T-helper 1 cell treated with Interleukin-12 subunit alpha and Interleukin-12 subunit beta and Interleukin-4 antibody, amounts not matched to agents 30 μg/mL and 1 μg/mL, for 36 hours (primary cell): ENCODE results near the gene AGPAT2.
"Not testable (repeated sequence)": the region's sequence is repeated elsewhere in the genome, so short reads cannot be mapped to it uniquely, and the experiment has no call there.

ENCODE experiments used
- H3K27ac Mint-ChIP-seq: one replicate; pipeline ENCODE4 v1.8.0; 2021; ENCODE audit warnings: mild to moderate bottlenecking, mixed read lengths
- H3K27me3 Mint-ChIP-seq: one replicate; pipeline ENCODE4 v1.8.0; 2021; ENCODE audit warnings: low read depth, mixed read lengths
- H3K36me3 Mint-ChIP-seq: one replicate; pipeline ENCODE4 v1.8.0; 2021; ENCODE audit warnings: low read depth, mixed read lengths
- H3K4me1 Mint-ChIP-seq: one replicate; pipeline ENCODE4 v1.8.0; 2021; ENCODE audit warnings: low read depth, mixed read lengths
- H3K4me3 Mint-ChIP-seq: one replicate; pipeline ENCODE4 v1.8.0; 2021; ENCODE audit warnings: mild to moderate bottlenecking, moderate library complexity, mixed read lengths
- H3K9me3 Mint-ChIP-seq: one replicate; pipeline ENCODE4 v1.8.0; 2021; ENCODE audit warnings: mixed read lengths

Gene AGPAT2

DNA sequence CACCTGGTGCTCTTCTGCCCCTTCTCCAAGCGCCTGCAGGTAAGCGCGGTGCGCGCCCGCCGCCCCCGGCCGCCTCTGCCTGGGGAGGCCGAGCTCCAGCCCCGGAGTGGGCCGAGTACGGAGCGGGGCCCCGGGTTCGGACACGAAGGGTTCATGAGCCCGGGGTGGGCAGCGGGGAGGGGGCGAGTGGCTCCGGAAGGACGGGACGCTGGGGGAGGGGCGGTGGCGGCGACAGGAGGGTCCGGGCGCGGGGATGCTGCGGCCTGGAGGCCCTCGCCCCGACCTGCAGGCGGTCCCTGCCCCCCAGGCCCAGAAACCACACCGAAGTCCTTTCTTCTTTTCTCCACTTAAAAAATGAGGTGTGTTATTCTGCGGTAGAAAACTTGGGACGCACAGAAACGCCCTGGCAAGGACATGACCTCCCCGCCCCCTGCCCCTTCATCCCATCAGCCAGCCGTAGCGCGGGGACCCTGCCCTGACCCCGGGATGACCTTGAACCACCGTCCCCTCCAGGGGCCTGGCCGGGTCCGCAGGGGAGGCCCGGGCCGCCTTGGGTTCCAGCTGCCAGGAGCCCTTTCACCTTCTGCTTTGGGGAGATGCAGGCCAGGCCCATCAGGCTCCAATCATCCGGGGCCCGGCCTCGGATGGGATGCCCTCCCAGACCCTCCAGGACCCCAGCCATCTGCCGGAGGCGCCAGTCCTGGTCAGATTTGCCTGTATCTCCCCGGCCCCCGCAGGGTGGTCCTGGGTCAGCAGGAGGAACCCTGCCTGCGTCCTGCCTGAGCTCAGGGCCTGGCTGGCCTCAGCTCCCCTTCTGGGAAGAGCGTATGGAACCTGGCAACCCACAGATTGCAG lies 25.7 kb upstream of the AGPAT2 start:
- no peak overlapping the region for H3K4me3 Mint-ChIP-seq

DNA sequence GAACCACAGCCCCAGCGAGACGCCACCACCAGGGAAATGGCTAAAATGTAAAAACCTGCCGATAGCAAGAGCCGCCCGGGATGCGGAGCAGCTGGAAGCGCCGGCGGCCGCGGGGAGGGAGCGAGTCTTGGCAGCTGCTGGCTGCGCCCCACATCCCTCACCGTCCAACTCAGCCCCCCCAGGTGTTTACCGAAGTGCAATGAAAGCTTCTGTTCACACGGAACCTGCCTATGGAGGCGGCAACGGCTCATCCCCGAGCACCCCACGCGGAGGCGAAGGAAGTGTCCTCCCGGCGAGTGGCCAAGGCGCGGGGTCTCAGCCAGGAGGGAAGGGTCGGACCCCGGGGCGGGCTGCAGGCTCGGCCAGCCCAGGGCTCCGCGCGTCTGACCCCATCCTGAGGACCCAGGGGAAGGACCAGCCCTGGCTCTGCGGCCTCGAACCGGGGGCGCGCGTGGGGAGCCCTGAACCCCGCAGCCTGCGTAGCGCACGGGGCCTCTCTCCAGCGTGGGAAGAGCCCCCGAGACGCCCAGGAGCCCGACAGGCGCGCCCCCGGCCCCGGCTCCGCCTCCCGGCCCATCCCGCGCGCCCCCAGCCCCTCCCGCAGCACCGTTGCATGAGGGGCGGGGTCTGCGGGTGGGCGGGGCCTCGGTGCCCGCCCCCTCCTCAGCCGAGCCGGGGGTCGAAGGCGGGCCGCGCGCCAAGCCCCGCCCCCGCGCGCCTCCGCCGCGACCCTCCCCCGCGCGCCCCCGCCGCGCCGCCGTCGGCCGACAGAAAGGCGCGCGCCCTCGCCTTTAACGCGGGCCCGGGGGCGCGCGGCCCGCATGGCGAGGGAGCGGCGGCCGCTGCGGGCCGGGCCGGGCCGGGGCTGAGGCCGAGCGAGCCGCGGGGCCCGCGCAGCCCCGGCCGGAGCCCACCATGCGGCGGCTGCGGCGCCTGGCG lies 24.8 kb upstream of the AGPAT2 start, which contains the start of gene DIPK1B:
Gene DIPK1B, plus strand, starts transcription at position 822 of the 939 bp plus-strand sequence. Its CDS starts 94 bp downstream, at position 916.
- Mint-ChIP-seq H3K36me3 (no peaks in the 10 kb centered on the region), H3K27ac (no peak within 1 kb of the TSS), H3K27me3 (peaks cover 40% of the 10 kb centered on the region), H3K4me3 (peak within 1 kb of the TSS; percentile 42), H3K9me3 (no peaks in the 10 kb centered on the region), H3K4me1 (peaks cover 6% of the 10 kb centered on the region)

More for the DNA sequence above, 25.7 kb upstream of the AGPAT2 start:
- Mint-ChIP-seq H3K27ac (no peak overlapping the region), H3K36me3 (no peaks in the 10 kb centered on the region), H3K27me3 (peaks cover 39% of the 10 kb centered on the region), H3K4me1 (peaks cover 6% of the 10 kb centered on the region), H3K9me3 (no peaks in the 10 kb centered on the region)

DNA sequence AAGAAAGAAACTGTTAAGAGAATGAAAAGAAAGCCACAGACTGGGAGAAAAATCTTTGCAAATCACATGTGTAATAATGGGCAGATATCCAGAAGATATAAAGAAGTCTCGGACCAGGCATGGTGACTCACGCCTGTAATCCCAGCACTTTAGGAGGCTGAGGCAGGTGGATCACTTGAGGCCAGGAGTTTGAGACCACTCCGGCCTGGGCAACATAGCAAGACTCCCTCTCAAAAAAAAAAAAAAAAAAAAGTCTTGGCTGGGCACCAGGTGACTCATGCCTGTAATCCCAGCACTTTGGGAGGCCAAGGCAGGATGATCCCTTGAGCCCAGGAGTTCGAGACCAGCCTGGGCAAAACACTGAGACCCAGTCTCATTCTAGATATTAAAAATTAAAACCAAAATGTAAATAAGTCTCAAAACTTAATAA lies 24.0 kb upstream of the AGPAT2 start:
- H3K36me3 Mint-ChIP-seq, H3K9me3 Mint-ChIP-seq, H3K27ac Mint-ChIP-seq, H3K4me1 Mint-ChIP-seq: not testable (repeated sequence)
- Mint-ChIP-seq H3K4me3 (peak overlapping the region; percentile 42), H3K27me3 (peaks cover 40% of the 10 kb centered on the region)

DNA sequence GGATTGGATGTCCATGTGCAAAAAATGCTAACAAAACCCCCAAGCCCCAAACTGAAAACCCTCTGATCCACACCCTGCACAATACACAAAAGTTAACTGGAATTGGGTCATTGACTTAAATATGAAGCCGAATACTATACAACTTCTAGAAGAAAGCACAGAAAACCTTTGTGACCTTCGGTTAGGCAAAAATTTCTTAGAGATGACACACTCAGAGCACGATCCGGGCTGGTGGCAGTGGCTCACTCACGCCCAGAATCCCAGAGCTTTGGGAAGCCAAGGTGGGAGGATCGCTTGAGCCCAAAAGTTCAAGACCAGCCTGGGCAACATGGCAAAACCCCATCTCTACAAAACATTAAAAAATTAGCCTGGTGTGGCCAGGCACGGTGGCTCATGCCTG lies 23.3 kb upstream of the AGPAT2 start:
- Mint-ChIP-seq H3K4me1 (peaks cover 6% of the 10 kb centered on the region), H3K9me3 (no peaks in the 10 kb centered on the region), H3K4me3 (no peak overlapping the region), H3K27me3 (peaks cover 41% of the 10 kb centered on the region), H3K27ac (no peak overlapping the region), H3K36me3 (no peaks in the 10 kb centered on the region)

DNA sequence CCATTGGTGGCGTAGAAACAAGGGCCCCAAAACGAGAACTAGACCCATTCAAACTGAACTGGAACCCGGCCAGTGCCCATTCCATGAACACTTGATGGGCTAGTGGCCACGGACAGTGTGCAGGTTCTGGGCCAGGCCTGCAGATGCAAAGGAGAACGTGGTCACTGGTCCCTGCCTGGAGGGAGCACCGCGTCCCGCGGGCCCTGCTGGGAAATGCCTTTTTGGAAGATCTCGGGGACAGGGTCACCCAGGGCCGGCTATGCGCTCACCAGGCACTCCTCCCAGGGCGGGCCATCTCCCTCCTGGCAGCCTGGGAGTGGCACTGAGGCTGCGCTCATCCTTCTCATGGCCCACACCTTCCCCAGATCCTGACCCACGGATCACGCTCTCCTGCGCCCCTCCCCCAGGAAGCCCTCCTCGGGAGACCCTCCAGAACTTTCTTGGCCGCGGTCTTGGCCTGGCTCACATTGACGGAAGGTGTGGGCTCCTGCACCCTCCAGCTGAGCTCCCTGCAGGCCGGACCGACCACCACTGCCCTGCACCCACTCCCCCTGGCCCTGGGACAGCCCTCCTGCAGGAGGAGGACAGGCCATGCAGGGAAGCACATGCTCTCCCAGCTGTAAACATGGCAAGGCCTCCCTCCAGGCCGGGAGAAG lies 22.3 kb upstream of the AGPAT2 start:
- Mint-ChIP-seq H3K27me3 (peaks cover 46% of the 10 kb centered on the region), H3K36me3 (no peaks in the 10 kb centered on the region), H3K9me3 (no peaks in the 10 kb centered on the region), H3K27ac (no peak overlapping the region), H3K4me3 (no peak overlapping the region), H3K4me1 (peaks cover 6% of the 10 kb centered on the region)

DNA sequence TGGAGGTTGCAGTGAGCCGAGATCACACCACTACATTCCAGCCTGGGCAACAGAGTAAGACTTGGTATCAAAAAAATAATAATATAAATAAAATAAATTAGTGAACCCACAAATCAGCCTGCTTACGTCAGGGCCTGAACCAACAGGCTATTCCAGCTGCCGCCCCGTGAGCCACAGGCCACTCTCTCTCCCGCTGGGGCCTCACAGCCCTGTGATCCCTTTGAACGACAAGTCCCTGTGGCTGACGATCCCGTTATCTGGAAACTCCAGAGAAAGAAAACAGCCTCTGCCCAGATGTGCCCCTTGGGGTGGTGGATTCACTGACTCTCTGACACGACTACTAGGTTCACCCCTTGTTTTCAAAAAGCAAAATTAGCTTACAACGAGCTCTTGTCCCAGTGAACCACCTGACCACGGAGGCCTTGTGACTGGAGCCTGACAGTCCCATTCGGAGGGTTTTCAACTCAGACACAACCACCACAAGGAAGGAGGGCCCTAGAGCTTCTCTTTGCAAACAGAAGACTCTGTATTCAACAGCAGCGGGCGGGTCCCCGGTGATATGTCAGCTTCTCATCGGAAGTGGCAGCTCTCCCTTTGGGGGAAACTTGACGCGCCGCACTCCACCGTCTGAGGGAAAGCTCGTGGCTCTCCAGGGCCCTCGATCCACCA lies 20.7 kb upstream of the AGPAT2 start:
- H3K36me3 Mint-ChIP-seq, result no peaks in the 10 kb centered on the region
- no peak overlapping the region for H3K4me3 Mint-ChIP-seq
- H3K4me1 Mint-ChIP-seq, result peaks cover 6% of the 10 kb centered on the region
- H3K27ac Mint-ChIP-seq, result no peak overlapping the region
- no peaks in the 10 kb centered on the region for H3K9me3 Mint-ChIP-seq
- peaks cover 34% of the 10 kb centered on the region for H3K27me3 Mint-ChIP-seq

DNA sequence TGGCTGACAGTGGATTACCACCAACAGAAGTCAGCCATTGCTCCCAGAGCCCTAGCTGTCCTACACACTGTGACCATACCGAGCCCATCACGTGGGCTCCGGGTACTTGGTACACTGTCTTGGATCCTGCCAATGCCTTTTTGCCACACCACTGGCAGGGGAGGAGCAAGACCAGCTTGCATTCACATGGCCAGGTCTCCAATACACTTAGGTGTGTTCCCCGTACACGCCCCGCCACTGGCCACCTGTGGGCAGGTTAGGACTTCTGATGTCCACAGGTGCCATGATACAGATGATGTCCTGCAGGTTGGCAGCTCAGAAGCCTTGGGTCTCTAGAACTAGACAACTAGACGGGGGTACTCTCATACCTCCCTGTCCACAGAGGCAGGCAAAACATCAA lies 19.8 kb upstream of the AGPAT2 start:
- H3K4me3 Mint-ChIP-seq, result no peak overlapping the region
- no peaks in the 10 kb centered on the region for H3K9me3 Mint-ChIP-seq
- no peaks in the 10 kb centered on the region for H3K36me3 Mint-ChIP-seq
- H3K4me1 Mint-ChIP-seq, result peaks cover 6% of the 10 kb centered on the region
- H3K27me3 Mint-ChIP-seq, result peaks cover 38% of the 10 kb centered on the region
- H3K27ac Mint-ChIP-seq, result no peak overlapping the region

DNA sequence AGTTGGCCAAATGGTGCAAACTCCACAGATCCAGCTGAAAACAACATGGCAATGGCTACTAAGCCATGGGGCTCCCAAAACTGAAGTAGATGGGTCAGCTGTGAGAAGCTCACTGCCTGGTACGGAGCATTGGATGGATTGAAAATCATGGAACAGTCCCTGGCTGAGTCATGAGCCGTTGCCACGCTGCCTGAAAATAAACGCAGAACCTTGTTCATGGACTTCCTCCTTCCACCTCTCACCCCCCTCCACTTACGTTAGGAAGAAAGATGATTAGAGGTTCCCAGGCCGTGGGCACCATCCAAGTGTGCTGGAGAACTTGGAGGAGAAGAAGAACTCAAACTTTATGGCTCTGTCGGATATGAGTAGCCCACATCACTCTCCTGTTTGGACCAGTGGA lies 18.3 kb upstream of the AGPAT2 start:
- no peak overlapping the region for H3K4me3 Mint-ChIP-seq
- H3K9me3 Mint-ChIP-seq, result no peaks in the 10 kb centered on the region
- peaks cover 9% of the 10 kb centered on the region for H3K4me1 Mint-ChIP-seq
- peaks cover 25% of the 10 kb centered on the region for H3K27me3 Mint-ChIP-seq
- no peaks in the 10 kb centered on the region for H3K36me3 Mint-ChIP-seq
- H3K27ac Mint-ChIP-seq, result no peak overlapping the region

DNA sequence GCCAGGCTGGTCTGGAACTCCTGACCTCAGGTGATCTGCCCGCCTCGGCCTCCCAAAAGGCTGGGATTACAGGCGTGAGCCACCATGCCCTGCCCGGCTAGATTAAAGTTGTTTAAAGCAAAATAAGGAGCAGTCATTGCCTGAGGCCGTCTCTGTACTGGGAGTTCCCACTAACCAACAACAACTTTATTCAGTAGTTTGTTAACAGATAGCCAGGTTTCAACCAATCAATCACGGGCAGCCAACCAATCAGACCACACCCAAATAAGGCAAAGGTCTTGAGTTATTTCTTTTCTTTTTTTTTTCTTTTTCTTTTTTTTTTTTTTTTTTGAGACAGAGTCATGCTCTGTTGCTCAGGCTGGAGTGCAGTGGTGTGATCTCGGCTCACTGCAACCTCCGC lies 17.5 kb upstream of the AGPAT2 start:
- H3K27ac Mint-ChIP-seq, result not testable (repeated sequence)

DNA sequence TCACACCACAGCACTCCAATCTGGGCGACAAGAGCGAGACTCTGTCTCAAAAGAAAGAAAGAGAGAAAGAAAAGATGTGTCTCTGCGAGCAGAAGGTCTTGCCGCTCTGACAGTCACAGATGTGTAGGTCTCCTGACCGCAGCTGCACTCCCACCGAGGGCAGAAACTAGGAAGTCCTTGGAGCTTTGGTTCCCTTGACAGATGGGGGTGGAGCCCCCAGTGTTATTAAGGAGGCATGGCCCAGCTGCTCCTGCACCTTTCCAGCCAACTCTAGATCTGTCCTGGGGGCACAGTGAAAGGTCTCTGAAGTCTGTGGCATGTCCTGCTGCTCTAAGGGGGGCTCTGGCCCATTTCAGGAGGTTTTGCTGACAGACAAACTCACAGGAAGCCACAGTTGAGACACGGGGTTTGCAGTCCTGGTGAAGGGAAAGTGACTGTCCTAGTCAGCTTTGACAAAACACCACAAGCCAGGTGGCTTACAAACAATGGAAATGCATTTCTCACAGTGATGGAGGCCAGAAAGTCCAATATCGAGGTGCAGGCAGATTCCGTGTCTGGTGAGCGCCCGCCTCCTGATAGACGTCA lies 16.1 kb upstream of the AGPAT2 start:
- H3K4me1 Mint-ChIP-seq, result peaks cover 15% of the 10 kb centered on the region

More for the DNA sequence above, 17.5 kb upstream of the AGPAT2 start:
- not testable (repeated sequence) for H3K9me3 Mint-ChIP-seq, H3K36me3 Mint-ChIP-seq, H3K4me3 Mint-ChIP-seq
- Mint-ChIP-seq H3K27me3 (peaks cover 22% of the 10 kb centered on the region), H3K4me1 (peaks cover 13% of the 10 kb centered on the region)

DNA sequence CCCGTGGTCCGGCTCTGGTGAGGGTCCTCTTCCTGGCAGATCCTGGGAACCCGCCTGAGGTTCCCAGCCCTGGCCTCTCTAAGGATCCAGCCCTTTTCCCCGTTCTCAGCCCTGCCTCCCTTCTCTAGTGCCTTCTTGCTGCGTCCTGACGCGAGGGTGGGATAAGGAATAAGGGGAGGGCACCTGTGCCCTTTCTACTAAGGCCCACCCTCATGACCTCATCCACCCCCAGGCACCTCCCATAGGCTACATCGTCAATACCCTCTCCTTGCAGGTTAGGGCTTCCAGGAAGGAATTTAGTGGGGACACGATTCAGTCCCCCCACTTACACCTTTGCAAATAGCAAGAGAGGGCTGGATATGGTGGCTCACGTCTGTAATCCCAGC lies 14.4 kb upstream of the AGPAT2 start:
- H3K27ac Mint-ChIP-seq, result peak overlapping the region; percentile 91
- peaks cover 21% of the 10 kb centered on the region for H3K4me1 Mint-ChIP-seq
- H3K4me3 Mint-ChIP-seq, result peak overlapping the region; percentile 80
- H3K27me3 Mint-ChIP-seq, result peaks cover 26% of the 10 kb centered on the region
- H3K36me3 Mint-ChIP-seq, result no peaks in the 10 kb centered on the region
- H3K9me3 Mint-ChIP-seq, result no peaks in the 10 kb centered on the region

More for the DNA sequence above, 16.1 kb upstream of the AGPAT2 start:
- H3K27me3 Mint-ChIP-seq, result peaks cover 26% of the 10 kb centered on the region
- H3K27ac Mint-ChIP-seq, result no peak overlapping the region
- no peaks in the 10 kb centered on the region for H3K36me3 Mint-ChIP-seq
- H3K4me3 Mint-ChIP-seq, result no peak overlapping the region
- H3K9me3 Mint-ChIP-seq, result no peaks in the 10 kb centered on the region

DNA sequence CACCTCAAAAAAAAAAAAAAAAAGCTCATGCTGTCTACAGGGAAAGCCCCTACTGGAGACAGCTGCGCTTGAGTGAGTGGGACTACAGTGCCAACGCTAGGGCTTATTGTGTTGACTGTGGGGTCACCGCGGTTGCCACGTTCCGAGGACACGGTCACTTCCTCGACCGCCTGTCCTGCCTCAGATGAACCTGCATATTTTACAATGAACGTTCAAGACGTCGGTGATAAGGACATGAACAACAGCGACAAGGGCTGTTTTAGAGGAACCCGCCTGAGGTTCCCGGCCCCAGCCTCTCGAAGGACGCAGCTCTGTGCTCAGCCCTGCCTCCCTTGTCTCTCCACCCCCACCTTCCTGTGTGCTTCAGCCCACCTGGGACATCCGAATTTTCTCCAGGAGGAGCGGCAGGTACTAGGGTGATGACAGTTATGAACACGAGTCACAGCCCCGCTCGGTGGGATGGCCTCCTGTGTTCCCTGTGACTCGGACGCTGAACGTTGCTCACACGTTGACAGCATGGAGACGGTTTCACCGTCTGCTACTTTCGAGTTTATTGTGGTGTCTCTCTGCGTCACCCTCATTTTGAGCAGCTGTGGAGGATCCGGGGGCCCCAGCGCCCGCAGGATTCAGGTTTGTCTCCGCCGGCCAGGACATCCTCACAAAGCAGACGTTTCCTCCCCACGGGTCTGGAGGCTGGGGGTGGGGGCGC lies 13.9 kb upstream of the AGPAT2 start:
- H3K4me1 Mint-ChIP-seq, result peaks cover 21% of the 10 kb centered on the region
- H3K27me3 Mint-ChIP-seq, result peaks cover 26% of the 10 kb centered on the region
- peak overlapping the region; percentile 91 for H3K27ac Mint-ChIP-seq
- H3K4me3 Mint-ChIP-seq, result peak overlapping the region; percentile 80
- H3K9me3 Mint-ChIP-seq, result no peaks in the 10 kb centered on the region
- no peaks in the 10 kb centered on the region for H3K36me3 Mint-ChIP-seq

DNA sequence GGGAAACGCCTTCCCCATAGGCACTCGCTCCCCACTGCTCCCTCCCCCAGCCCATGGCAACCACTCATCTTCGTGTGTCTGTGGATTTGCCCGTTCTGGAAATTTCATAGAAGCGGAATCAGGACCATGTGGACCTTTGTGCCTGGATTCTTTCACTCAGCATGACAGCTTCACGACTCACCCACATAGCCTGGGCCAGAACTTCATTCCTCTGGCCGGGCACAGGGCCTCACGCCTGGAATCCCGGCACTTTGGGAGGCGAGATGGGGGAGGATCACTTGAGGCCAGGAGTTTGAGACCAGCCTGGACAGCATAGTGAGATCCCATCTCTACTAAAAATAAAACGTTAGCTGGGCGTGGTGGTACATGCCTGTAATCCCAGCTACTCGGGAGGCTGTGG lies 13.0 kb upstream of the AGPAT2 start:
- Mint-ChIP-seq H3K4me3 (no peak overlapping the region), H3K36me3 (no peaks in the 10 kb centered on the region), H3K27ac (no peak overlapping the region), H3K9me3 (no peaks in the 10 kb centered on the region), H3K27me3 (peaks cover 18% of the 10 kb centered on the region), H3K4me1 (peaks cover 21% of the 10 kb centered on the region)
